ENCODE results near the gene NUDT17.
"Not testable (repeated sequence)": the region's sequence is repeated elsewhere in the genome, so short reads cannot be mapped to it uniquely, and the experiment has no call there.

The NUDT17 gene

GRCh38 chr1:145845514-145846161 lies at the start of gene NUDT17:
TSS of gene NUDT17 (plus strand) at chr1:145845630. CDS start at chr1:145845641, 11 bp downstream.
- peak in 55 of 58 donors; percentile 6 to 84 (median 50) for DNase-seq

GRCh38 chr1:145796753-145797152 lies 48.7 kb upstream of the NUDT17 start:
- no peak for DNase-seq

GRCh38 chr1:145799806-145800205 lies 45.6 kb upstream of the NUDT17 start:
- no peak for DNase-seq

- no peak for DNase-seq
These were observed 41.0 kb upstream of the NUDT17 start for GRCh38 chr1:145804235-145805045.

- DNase-seq, result no peak
These were observed 40.4 kb upstream of the NUDT17 start for GRCh38 chr1:145805057-145805456.

- no peak for DNase-seq
These were observed 39.0 kb upstream of the NUDT17 start for GRCh38 chr1:145806408-145806807.

- no peak for DNase-seq
These were observed 38.6 kb upstream of the NUDT17 start for GRCh38 chr1:145806844-145807243.

- DNase-seq, result not testable (repeated sequence)
These were observed 32.2 kb upstream of the NUDT17 start for GRCh38 chr1:145812977-145813810.

- not testable (repeated sequence) for DNase-seq
These were observed 27.3 kb upstream of the NUDT17 start for GRCh38 chr1:145818095-145818494.

GRCh38 chr1:145822779-145823331 lies 22.6 kb upstream of the NUDT17 start:
- not testable (repeated sequence) for DNase-seq

GRCh38 chr1:145823565-145824498 lies 21.6 kb upstream of the NUDT17 start, which contains the start of the genes POLR3C and RNF115:
TSS of gene POLR3C (plus strand) at chr1:145824200. CDS start at chr1:145825777, 1,577 bp downstream.
TSS of gene RNF115 (minus strand) at chr1:145824095. CDS start at chr1:145823873, 222 bp downstream.
- DNase-seq, result peak; percentile 27 to 95 (median 86)

- DNase-seq, result no peak
These were observed 21.0 kb upstream of the NUDT17 start for GRCh38 chr1:145824499-145824842.

GRCh38 chr1:145826030-145826429 lies 19.4 kb upstream of the NUDT17 start:
- no peak for DNase-seq

GRCh38 chr1:145827966-145828365 lies 17.5 kb upstream of the NUDT17 start:
- DNase-seq, result no peak

- no peak for DNase-seq
These were observed 16.9 kb upstream of the NUDT17 start for GRCh38 chr1:145828367-145829026.

GRCh38 chr1:145830810-145831209 lies 14.6 kb upstream of the NUDT17 start:
- not testable (repeated sequence) for DNase-seq

GRCh38 chr1:145837656-145838055 lies 7.8 kb upstream of the NUDT17 start:
- DNase-seq, result peak in 1 of 58 donors; percentile 7

GRCh38 chr1:145843031-145843430 lies 2.4 kb upstream of the NUDT17 start:
- peak in 2 of 58 donors; percentile 26 to 34 for DNase-seq

- no peak for DNase-seq
These were observed 301 bp upstream of the NUDT17 start for GRCh38 chr1:145845144-145845513.
